Middle frontal gyrus (tissue), 1 donor: Measurements from ENCODE around the gene ARL6IP4.
A peak's percentile ranks its signal among the peaks of the same experiment; 100 is the strongest.
"Not testable (repeated sequence)": the region's sequence is repeated elsewhere in the genome, so short reads cannot be mapped to it uniquely, and the experiment has no call there.

Source experiments
- DNase-seq: peaks from one replicate; pipeline ENCODE4 v3.0.0-alpha.2; 2015; ENCODE audit warnings: low spot score; ENCODE audit errors: extremely low spot score

Gene ARL6IP4

GRCh38 chr12:122980183-122981035 is at the start of gene ARL6IP4:
ARL6IP4 (plus strand) TSS chr12:122980681; CDS start chr12:122981140, 459 bp downstream.
- no peak for DNase-seq

- no peak for DNase-seq
Observed at GRCh38 chr12:122932207-122932606, 48.3 kb upstream of the ARL6IP4 start.

GRCh38 chr12:122934722-122935121 is 45.8 kb upstream of the ARL6IP4 start:
- no peak for DNase-seq

GRCh38 chr12:122935318-122935717 is 45.2 kb upstream of the ARL6IP4 start:
- no peak for DNase-seq

GRCh38 chr12:122937622-122938091 is 42.8 kb upstream of the ARL6IP4 start:
- no peak for DNase-seq

GRCh38 chr12:122939125-122939524 is 41.4 kb upstream of the ARL6IP4 start:
- DNase-seq = no peak

- DNase-seq = not testable (repeated sequence)
Observed at GRCh38 chr12:122941351-122941750, 39.1 kb upstream of the ARL6IP4 start.

GRCh38 chr12:122942637-122943036 is 37.8 kb upstream of the ARL6IP4 start:
- no peak for DNase-seq

- DNase-seq = no peak
Observed at GRCh38 chr12:122943196-122943595, 37.3 kb upstream of the ARL6IP4 start.

- peak; percentile 61 for DNase-seq
Observed at GRCh38 chr12:122944605-122945592, 35.6 kb upstream of the ARL6IP4 start.

- DNase-seq = no peak
Observed at GRCh38 chr12:122946690-122947341, 33.7 kb upstream of the ARL6IP4 start.

- no peak for DNase-seq
Observed at GRCh38 chr12:122947352-122947792, 33.1 kb upstream of the ARL6IP4 start.

GRCh38 chr12:122948605-122949004 is 31.9 kb upstream of the ARL6IP4 start:
- no peak for DNase-seq

- DNase-seq = no peak
Observed at GRCh38 chr12:122949405-122949804, 31.1 kb upstream of the ARL6IP4 start.

- DNase-seq = no peak
Observed at GRCh38 chr12:122949816-122950675, 30.4 kb upstream of the ARL6IP4 start.

- DNase-seq = no peak
Observed at GRCh38 chr12:122951406-122951805, 29.1 kb upstream of the ARL6IP4 start.

- DNase-seq = no peak
Observed at GRCh38 chr12:122951979-122952892, 28.2 kb upstream of the ARL6IP4 start.

GRCh38 chr12:122955156-122955555 is 25.3 kb upstream of the ARL6IP4 start:
- no peak for DNase-seq

- DNase-seq = no peak
Observed at GRCh38 chr12:122956035-122956434, 24.4 kb upstream of the ARL6IP4 start.
